Tibial nerve (tissue), 4 donors: ENCODE data around the gene NUTM1.

Source experiments
- CTCF ChIP-seq, 5 experiments: fragments of 200-600 bp in 3 of 5; fragments of 450-650 bp in 2 of 5; sonication (generic) in 3 of 5; IDR thresholded peaks; one replicate each; pipeline ENCODE4 v1.5.1; 2016 to 2019; ENCODE audit warnings: antibody characterized with exemption in 5 of 5, mild to moderate bottlenecking in 3 of 5, moderate library complexity in 2 of 5
- EP300 ChIP-seq, 2 donors: sonication (generic); formaldehyde crosslinking; IDR thresholded peaks; one replicate each; pipeline ENCODE4 v1.6.1; 2017; ENCODE audit warnings: antibody characterized with exemption in 2 of 2, mild to moderate bottlenecking in 1 of 2

GRCh38 chr15:34373951-34374350 is 30.8 kb downstream of the NUTM1 start:
- no peak for TF ChIP-seq CTCF (IDR thresholded peaks at IDR 0.05)
- TF ChIP-seq EP300 (IDR thresholded peaks at IDR 0.05), result no peak
